GM19193 (cell line): ENCODE measurements around the gene CADM1.

Experiments
- POLR2A ChIP-seq: IDR thresholded peaks from 4 replicates; pipeline ENCODE4 v1.6.1; 2011; ENCODE audit not compliant: insufficient read depth, insufficient read length; ENCODE audit errors: extremely low read depth

Gene CADM1

GRCh38 chr11:115269191-115269950, 234.8 kb downstream of the CADM1 start:
- TF ChIP-seq POLR2A = no peak

- no peak for TF ChIP-seq POLR2A
These were observed 236.3 kb downstream of the CADM1 start for GRCh38 chr11:115267871-115268270.

- TF ChIP-seq POLR2A = no peak
These were observed 236.9 kb downstream of the CADM1 start for GRCh38 chr11:115267238-115267781.

DNA sequence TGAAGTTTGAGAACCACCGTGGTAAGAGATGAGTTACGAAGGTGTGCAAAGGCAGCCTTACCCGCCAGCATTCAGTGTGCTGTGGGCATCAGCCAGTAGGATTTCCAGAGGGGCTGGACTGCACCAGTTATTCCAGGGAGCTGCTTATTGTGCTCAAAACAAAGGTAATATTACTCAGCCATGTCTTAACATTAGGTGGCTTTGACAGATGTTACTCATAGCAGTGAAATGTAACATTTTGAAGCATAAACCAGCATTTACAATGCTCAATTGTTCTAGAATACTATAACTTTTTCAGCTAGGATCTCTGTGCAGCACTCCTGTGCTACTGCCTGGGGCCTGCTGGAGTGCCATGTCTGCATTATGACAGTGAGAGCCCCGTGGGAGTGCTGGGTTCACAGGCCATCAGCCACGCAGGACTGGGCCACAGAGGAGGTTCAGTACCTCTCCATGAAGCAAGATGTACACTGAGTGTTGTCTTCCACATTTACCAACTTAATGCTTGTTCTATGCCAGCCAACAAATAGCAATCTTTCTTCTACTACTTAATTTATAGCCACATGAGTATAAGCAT, 238.1 kb downstream of the CADM1 start:
- TF ChIP-seq POLR2A = no peak

GRCh38 chr11:115263799-115264656, 240.2 kb downstream of the CADM1 start:
- TF ChIP-seq POLR2A = no peak

DNA sequence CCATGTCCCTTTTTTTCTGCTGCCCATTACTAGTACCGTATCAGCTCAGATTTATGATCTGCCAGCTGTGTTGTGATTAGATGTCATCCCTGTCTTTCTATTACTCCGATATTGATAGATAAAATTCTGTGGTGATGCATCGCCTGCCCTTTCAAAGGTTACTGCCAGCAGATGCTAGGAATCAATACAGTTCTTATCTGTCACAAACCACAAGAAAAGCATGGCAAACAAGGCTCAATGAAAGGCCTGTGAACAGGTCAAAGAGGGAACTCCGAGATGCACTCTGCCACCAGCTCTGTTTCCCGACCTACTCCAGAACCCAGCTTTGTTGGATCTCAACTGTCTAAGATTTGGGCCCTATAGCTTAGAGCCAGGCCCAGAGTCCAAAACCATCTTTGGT, 246.0 kb downstream of the CADM1 start:
- TF ChIP-seq POLR2A = no peak

DNA sequence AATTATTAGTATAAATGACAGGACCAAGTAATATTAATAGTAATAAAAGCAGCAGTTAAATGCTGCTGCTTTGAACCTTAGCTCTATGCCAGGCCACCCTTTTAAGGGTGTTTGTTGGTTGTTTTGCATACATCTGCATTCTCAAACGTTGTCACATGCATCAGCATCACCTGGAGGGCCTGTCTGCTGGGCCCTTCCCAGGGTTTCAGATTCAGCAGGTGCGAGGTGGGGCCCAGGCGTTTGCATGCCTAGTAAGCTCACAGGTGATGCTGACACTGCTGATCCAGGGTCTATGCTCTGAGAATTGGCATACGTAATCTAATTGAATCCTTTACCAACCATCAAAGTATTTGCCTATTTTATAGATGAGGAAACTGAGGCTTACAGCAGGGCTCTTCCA, 246.5 kb downstream of the CADM1 start:
- TF ChIP-seq POLR2A = no peak

- no peak for TF ChIP-seq POLR2A
These were observed 246.9 kb downstream of the CADM1 start for GRCh38 chr11:115257270-115257669.

DNA sequence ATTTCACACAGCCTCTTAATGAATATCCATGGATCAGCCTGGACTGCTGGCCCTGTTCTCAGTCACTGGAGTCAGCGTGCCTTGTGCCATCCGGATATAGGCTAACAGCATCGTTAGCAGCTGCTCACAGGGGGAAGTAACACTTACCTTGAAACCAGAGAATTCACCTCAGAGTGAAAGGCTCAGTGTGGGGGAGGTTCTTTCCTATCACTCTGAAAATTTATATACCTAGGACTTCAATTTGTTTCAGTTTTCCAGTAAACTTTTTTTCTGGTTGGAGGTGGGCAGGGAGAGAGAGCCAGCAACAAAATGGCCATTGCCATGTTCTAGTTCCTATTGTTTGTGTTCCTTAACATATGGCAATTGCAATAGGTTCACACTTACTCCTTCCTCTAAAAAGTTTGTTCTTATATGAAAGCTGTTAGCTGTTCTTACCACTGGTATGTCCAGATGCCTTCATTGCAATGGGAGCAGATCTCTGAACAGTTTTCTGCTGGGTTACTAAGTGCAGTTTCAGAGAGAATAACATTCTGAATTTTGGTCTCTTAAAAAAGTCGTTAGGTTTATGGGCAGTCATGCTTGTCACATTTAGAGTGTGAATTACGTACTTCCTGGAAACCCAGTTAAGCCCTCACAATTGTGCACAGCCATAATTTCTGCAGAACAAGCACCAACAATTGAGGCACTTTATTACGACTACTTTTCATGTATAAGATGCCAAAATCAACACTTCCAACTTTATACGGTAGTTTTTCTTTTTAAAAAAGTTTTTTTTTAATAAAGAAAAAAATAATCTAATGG, 247.6 kb downstream of the CADM1 start:
- TF ChIP-seq POLR2A = no peak

DNA sequence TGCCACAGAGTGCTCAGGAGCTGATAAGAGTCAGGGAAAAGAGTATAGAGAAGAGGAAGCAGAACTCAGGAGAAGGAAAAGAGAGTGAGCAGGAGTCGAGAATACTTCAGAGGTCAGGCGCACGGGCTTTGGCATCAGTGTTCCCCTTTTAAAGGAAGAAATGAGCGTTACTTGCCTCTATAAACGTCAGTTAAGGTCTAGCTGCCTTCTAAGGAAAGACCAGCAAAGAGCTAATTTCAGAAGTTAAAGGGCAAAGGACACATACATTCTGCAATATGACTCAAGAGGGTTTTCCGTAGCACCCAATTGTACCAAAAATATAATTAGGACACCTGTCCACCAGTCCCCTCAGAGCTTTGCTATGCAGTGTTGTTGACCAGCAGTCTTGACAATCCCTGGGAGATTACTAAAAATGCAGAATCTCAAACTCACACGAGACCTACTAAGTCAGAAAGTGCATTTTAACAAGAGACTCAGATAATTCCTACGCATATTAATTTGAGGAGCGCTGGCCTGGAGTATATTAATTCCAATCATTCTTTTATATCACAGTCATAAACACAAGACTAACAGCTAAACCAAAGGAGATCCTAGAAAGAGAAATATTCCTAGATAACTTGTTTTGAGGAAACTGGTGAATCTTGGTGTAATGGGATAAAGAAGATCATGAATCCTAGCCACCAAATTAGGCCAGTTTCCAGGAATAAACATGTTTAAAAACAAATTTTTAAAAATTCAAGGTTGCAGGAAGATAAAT, 249.0 kb downstream of the CADM1 start:
- no peak for TF ChIP-seq POLR2A

- TF ChIP-seq POLR2A = no peak
These were observed 253.1 kb downstream of the CADM1 start for GRCh38 chr11:115251126-115251525.

GRCh38 chr11:115249061-115249578, 255.1 kb downstream of the CADM1 start:
- TF ChIP-seq POLR2A = no peak

- no peak for TF ChIP-seq POLR2A
These were observed 256.3 kb downstream of the CADM1 start for GRCh38 chr11:115247953-115248352.

GRCh38 chr11:115247361-115247760, 256.9 kb downstream of the CADM1 start:
- no peak for TF ChIP-seq POLR2A
